ENCODE measurements around the gene TAC4. TPM values are rescaled to one million over a fixed set of nuclear protein-coding genes. Genes with fewer than 3 reads are reported as not detected.
A peak's percentile ranks its signal among the peaks of the same experiment; 100 is the strongest.

The TAC4 gene
- total and polyA plus RNA-seq, 2 donors (not counting 1 experiment from before 2014, with no cell fraction given): not detected

GRCh38 chr17:49788478-49789242 is 59.2 kb downstream of the TAC4 start, which contains the start of gene KAT7:
Gene KAT7 (plus strand): TSS chr17:49788681. CDS start chr17:49788835, 154 bp downstream.
- peak within 1 kb of the TSS; percentile 85 for H3K4me2 ChIP-seq (replicated peaks; ENCODE audit: low read depth, low read length, poor library complexity, severe bottlenecking)
- ChIA-PET POLR2A (interaction anchor here (0.6 to 3.6 kb wide), 8 partner anchors 21 to 219 kb away, joined by 3 to 23 read pairs (median 6); partner anchors contain the start of genes FAM117A and SLC35B1), CTCF (interaction anchor here (0.7 to 4.5 kb wide), 5 partner anchors 25 to 214 kb away, joined by 3 to 43 read pairs (median 3); partner anchors contain the start of genes FAM117A and SLC35B1)
- peak; percentile 99 for DNase-seq
- H3K27ac ChIP-seq (ENCODE audit: low read length in 2 of 2): peak within 1 kb of the TSS; percentile 89 to 98
- H3K4me1 ChIP-seq (ENCODE audit: control insufficient read depth in 2 of 2, insufficient read depth in 2 of 2, low read length in 2 of 2): peaks cover 18 to 20% of the 10 kb centered on the region in 2 donors
- no peaks in the 10 kb centered on the region for H3K9me3 Mint-ChIP-seq (ENCODE audit: insufficient read depth)
- intact Hi-C loops (cut with micrococcal nuclease): loop anchor here (1.0 to 5.0 kb wide), 8 partner anchors 24 to 929 kb away; partner anchors contain the start of genes FAM117A, LUC7L3, SPOP and UBE2Z
- peak within 1 kb of the TSS; percentile 98 for H2AFZ ChIP-seq (ENCODE audit: insufficient read depth, low read depth, low read length, poor library complexity, severe bottlenecking)
- H3K79me2 ChIP-seq (ENCODE audit: control insufficient read depth, insufficient read depth, low read length): peaks cover 49% of the 10 kb centered on the region
- no peaks in the 10 kb centered on the region for H3K27me3 ChIP-seq (replicated peaks in 1 of 4; ENCODE audit: control extremely low read depth in 1 of 4, control insufficient read depth in 3 of 4, insufficient read depth in 4 of 4, low read length in 3 of 4)
- H3K4me3 ChIP-seq (ENCODE audit: control extremely low read depth in 1 of 5, extremely low read depth in 1 of 5, insufficient read depth in 1 of 5, low read depth in 2 of 5, low read length in 4 of 5): peak within 1 kb of the TSS; percentile 68 to 100 (median 96)
- H3K4me1 Mint-ChIP-seq: peaks cover 50% of the 10 kb centered on the region
- H3K27ac Mint-ChIP-seq: peak within 1 kb of the TSS; percentile 99
- H3K36me3 ChIP-seq (replicated peaks in 1 of 2; ENCODE audit: control extremely low read depth in 1 of 2, control insufficient read depth in 1 of 2, extremely low read depth in 1 of 2, insufficient read depth in 2 of 2, low read length in 1 of 2): peaks cover 0 to 21% of the 10 kb centered on the region in 2 experiments
- H3K9ac ChIP-seq (ENCODE audit: low read length): peak within 1 kb of the TSS; percentile 100
- peak within 1 kb of the TSS; percentile 98 for H3K4me3 Mint-ChIP-seq
- peak; percentile 83 for ATAC-seq (ENCODE audit: low read depth)
- no peaks in the 10 kb centered on the region for H3K9me3 ChIP-seq (ENCODE audit: control extremely low read depth in 1 of 3, control insufficient read depth in 2 of 3, insufficient read depth in 1 of 3, low read length in 2 of 3)
- no peaks in the 10 kb centered on the region for H3K27me3 Mint-ChIP-seq
- WGBS (ENCODE audit: insufficient coverage): under 1% methylated on average over 59 of the region's 59 CpGs
- TF ChIP-seq, protein P1, sequence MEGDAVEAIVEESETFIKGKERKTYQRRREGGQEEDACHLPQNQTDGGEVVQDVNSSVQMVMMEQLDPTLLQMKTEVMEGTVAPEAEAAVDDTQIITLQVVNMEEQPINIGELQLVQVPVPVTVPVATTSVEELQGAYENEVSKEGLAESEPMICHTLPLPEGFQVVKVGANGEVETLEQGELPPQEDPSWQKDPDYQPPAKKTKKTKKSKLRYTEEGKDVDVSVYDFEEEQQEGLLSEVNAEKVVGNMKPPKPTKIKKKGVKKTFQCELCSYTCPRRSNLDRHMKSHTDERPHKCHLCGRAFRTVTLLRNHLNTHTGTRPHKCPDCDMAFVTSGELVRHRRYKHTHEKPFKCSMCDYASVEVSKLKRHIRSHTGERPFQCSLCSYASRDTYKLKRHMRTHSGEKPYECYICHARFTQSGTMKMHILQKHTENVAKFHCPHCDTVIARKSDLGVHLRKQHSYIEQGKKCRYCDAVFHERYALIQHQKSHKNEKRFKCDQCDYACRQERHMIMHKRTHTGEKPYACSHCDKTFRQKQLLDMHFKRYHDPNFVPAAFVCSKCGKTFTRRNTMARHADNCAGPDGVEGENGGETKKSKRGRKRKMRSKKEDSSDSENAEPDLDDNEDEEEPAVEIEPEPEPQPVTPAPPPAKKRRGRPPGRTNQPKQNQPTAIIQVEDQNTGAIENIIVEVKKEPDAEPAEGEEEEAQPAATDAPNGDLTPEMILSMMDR (IDR thresholded peaks at IDR 0.05): no peak
- TF ChIP-seq EZH2 (IDR thresholded peaks at IDR 0.05; ENCODE audit: borderline replicate concordance, insufficient read depth, low read depth, low read length, poor library complexity, severe bottlenecking): no peak
- peaks cover 45% of the 10 kb centered on the region for H4K20me1 ChIP-seq (ENCODE audit: control insufficient read depth, insufficient read depth, low read length, poor library complexity, severe bottlenecking)

Other genes with a start within 250 kb of the TAC4 start
- 72.1 and 79.2 TPM in 2 replicates for gene SPOP, start 170.0 kb downstream of the TAC4 start, total RNA-seq
- 27.0 and 50.5 TPM in 2 replicates for gene SPOP, start 170.0 kb downstream of the TAC4 start, polyA plus RNA-seq
- gene SLC35B1, start 140.1 kb downstream of the TAC4 start, total RNA-seq: 40.5 and 47.2 TPM in 2 replicates
- gene SLC35B1, start 140.1 kb downstream of the TAC4 start, polyA plus RNA-seq: 32.3 and 35.0 TPM in 2 replicates
- gene FAM117A, start 83.9 kb downstream of the TAC4 start, total RNA-seq: 93.3 and 93.4 TPM in 2 replicates
- 105 and 162 TPM in 2 replicates for gene FAM117A, start 83.9 kb downstream of the TAC4 start, polyA plus RNA-seq
- 124 and 127 TPM in 2 replicates for gene KAT7, start 59.4 kb downstream of the TAC4 start, total RNA-seq
- gene KAT7, start 59.4 kb downstream of the TAC4 start, polyA plus RNA-seq: 16.7 and 35.7 TPM in 2 replicates
- gene DLX4, start 121.1 kb upstream of the TAC4 start, total RNA-seq: 0.17 and 0.53 TPM in 2 replicates
- 0.30 and 0.88 TPM in 2 replicates for gene DLX4, start 121.1 kb upstream of the TAC4 start, polyA plus RNA-seq
- gene DLX3, start 147.2 kb upstream of the TAC4 start, total RNA-seq: not detected in 2 replicates
- gene DLX3, start 147.2 kb upstream of the TAC4 start, polyA plus RNA-seq: not detected in 2 replicates
- gene ITGA3, start 208.0 kb upstream of the TAC4 start, total RNA-seq: 11.9 and 13.0 TPM in 2 replicates
- gene ITGA3, start 208.0 kb upstream of the TAC4 start, polyA plus RNA-seq: 4.7 and 13.3 TPM in 2 replicates
- gene PDK2, start 247.3 kb upstream of the TAC4 start, total RNA-seq: 35.2 and 36.7 TPM in 2 replicates
- gene PDK2, start 247.3 kb upstream of the TAC4 start, polyA plus RNA-seq: 62.8 and 73.2 TPM in 2 replicates

Data from B cell (primary cell).